HG03342 (cell line): ENCODE measurements around the gene USP37.

Experiments used
- ATAC-seq: cut with Tn5 transposase; IDR thresholded peaks from one replicate; pipeline ENCODE4 v1.9.1; 2021; ENCODE audit warnings: mild to moderate bottlenecking, moderate library complexity; ENCODE audit not compliant: unreplicated experiment

USP37 gene

GRCh38 chr2:218432676-218433365, 135.3 kb downstream of the USP37 start:
- ATAC-seq: no peak

GRCh38 chr2:218431878-218432277, 136.3 kb downstream of the USP37 start:
- no peak for ATAC-seq

- no peak for ATAC-seq
Measured at GRCh38 chr2:218430721-218431120, 137.4 kb downstream of the USP37 start.

GRCh38 chr2:218429911-218430692, 138.0 kb downstream of the USP37 start:
- no peak for ATAC-seq

- no peak for ATAC-seq
Measured at GRCh38 chr2:218428846-218429558, 139.1 kb downstream of the USP37 start.

- ATAC-seq: no peak
Measured at GRCh38 chr2:218427741-218428140, 140.4 kb downstream of the USP37 start.

- no peak for ATAC-seq
Measured at GRCh38 chr2:218425531-218425930, 142.6 kb downstream of the USP37 start.

GRCh38 chr2:218423584-218423983, 144.6 kb downstream of the USP37 start:
- ATAC-seq: no peak

GRCh38 chr2:218422403-218423086, 145.6 kb downstream of the USP37 start:
- no peak for ATAC-seq

- ATAC-seq: no peak
Measured at GRCh38 chr2:218421027-218421426, 147.1 kb downstream of the USP37 start.

GRCh38 chr2:218419630-218420216, 148.4 kb downstream of the USP37 start:
- ATAC-seq: no peak

- no peak for ATAC-seq
Measured at GRCh38 chr2:218418717-218419458, 149.3 kb downstream of the USP37 start, which contains the start of gene VIL1. Gene VIL1, plus strand, starts transcription at chr2:218419123. Its CDS starts 4,656 bp downstream, at chr2:218423779.

GRCh38 chr2:218418321-218418716, 149.8 kb downstream of the USP37 start:
- no peak for ATAC-seq

- no peak for ATAC-seq
Measured at GRCh38 chr2:218407717-218408116, 160.4 kb downstream of the USP37 start.

GRCh38 chr2:218406949-218407618, 161.1 kb downstream of the USP37 start:
- ATAC-seq: peak; percentile 3

GRCh38 chr2:218406209-218406948, 161.8 kb downstream of the USP37 start:
- peak; percentile 83 for ATAC-seq

- ATAC-seq: peak; percentile 5
Measured at GRCh38 chr2:218405746-218406208, 162.4 kb downstream of the USP37 start.

GRCh38 chr2:218405086-218405745, 162.9 kb downstream of the USP37 start:
- no peak for ATAC-seq
